NCI-H1436 (cell line): ENCODE results near the gene KIF1B.
A peak's percentile ranks its signal among the peaks of the same experiment; 100 is the strongest.
"Not testable (repeated sequence)": the region's sequence is repeated elsewhere in the genome, so short reads cannot be mapped to it uniquely, and the experiment has no call there.

Source experiments
- DNase-seq: peaks from one replicate; lab custom pipeline; 2025; lab: John Stamatoyannopoulos, UW

KIF1B gene

DNA sequence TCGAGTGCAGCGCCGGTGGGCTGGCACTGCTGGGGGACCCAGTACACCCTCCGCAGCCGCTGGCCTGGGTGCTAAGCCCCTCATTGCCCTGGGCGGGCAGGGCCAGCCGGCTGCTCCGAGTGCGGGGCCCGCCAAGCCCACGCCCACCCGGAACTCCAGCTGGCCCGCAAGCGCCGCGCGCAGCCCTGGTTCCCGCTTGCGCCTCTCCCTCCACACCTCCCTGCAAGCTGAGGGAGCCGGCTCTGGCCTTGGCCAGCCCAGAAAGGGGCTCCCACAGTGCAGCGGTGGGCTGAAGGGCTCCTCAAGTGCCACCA lies 216.1 kb downstream of the KIF1B start:
- not testable (repeated sequence) for DNase-seq

DNA sequence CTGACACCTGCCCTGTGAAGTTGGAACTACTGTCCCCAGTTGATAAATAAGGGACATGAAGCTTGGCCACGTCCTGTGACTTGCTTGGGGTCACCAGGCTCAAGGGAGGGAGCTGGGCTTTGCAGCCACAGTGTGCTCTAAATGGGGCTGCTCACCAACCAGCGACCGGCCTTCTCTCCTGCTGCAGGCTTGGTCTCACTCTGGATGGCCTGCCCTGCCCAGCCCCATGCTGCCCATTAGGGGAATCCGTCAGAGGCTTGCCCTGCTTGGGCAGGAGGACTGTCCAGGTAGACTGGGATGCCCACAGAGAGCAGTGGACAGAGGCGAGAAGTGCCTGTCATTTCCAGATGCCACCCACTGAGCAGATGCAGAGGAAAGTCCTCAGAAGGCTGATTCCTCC lies 218.6 kb downstream of the KIF1B start:
- no peak for DNase-seq

DNA sequence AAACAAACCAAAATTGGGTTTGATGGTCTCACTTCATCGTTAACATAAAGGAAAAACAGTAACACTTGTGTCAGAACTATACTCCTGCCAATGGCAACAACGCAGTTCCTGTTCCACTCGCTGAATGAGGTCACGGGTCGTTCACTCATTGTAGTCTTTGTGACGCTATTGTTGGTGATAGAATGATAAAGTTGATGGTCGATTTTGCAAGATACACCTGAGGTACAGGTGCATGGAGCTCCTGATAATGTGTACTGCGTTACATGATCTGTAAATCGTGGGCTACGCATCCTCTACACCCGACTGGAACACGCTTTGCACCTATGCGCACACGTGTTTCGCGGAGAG lies 219.5 kb downstream of the KIF1B start:
- DNase-seq = no peak

DNA sequence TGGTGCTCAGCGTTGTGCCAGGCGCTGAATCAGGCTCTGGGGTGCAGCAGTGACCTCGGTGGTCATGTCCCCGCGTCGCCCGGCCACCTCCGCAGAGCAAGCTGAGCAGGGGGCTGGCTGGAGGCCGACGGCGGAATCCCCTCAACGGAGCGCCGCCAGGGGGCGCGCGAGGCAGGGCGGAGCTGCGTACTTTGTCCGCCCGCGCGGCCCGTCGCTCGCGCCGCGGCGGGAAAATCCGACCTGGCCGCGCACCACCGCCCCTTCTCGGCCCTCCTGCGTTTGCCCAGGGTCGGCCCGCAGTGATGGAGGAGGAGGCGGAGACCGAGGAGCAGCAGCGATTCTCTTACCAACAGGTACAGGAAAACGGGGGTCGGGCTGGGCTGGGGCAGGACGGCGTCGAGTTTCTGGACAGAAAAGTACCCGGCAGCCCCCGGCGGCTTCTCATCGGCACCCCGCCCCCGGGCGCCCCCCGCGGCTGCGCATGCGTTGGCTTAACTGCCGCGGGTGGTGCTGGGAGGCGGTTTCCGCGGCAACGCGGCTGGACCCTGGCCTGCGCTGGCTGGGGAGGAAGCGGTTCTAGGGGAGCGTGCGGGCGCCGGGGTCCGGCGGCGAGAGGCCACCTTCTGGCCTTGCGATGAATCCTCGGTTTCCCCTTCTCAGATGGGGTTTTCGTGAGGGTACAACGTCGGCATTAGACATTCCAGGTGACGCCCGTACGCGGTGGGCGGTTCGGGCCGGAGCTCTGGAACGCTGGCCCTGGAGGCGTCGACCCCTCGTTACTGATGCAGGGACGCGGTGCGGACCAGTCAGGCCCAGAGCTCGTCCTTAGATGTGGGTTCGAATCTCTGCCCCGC lies 220.1 kb downstream of the KIF1B start, which contains the start of gene CENPS:
Gene CENPS, plus strand, starts transcription at position 218 of the 854 bp plus-strand sequence. Its CDS starts 85 bp downstream, at position 303.
- peak; percentile 81 for DNase-seq
